A673 (cell line): ENCODE data around the gene METTL1. TPM values are rescaled to one million over a fixed set of nuclear protein-coding genes. Genes with fewer than 3 reads are reported as not detected.

Experiments
- BruUV-seq: library from RNA; stranded (reverse); fragments of 400-500 nt; replicated peaks from 2 replicates; lab custom pipeline; 2021; lab: Mats Ljungman, UMichigan
- CTCF ChIA-PET: fragments of 300-600 bp; sonication (Branson Sonifier 250); formaldehyde crosslinking; loops from one replicate; lab custom pipeline; 2022; ENCODE audit warnings: antibody characterized with exemption; lab: Charles Lee
- POLR2A ChIA-PET: fragments of 300-600 bp; sonication (Branson Sonifier 250); formaldehyde crosslinking; loops from one replicate; lab custom pipeline; 2022; ENCODE audit warnings: antibody characterized with exemption; ENCODE audit not compliant: low non-redundant PET; lab: Charles Lee
- DNase-seq: peaks from one replicate; pipeline ENCODE4 v3.0.0-alpha.2; 2015; ENCODE audit warnings: low spot score
- H3K27ac ChIP-seq: fragments of 200-600 bp; sonication (generic); 2 replicates; pipeline ENCODE4 v1.5.1; 2016; ENCODE audit warnings: mixed run types, low read depth, mild to moderate bottlenecking, mixed read lengths, antibody characterized with exemption, low read length; ENCODE audit not compliant: poor library complexity, severe bottlenecking
- H3K27me3 ChIP-seq: fragments of 200-600 bp; sonication (generic); replicated peaks from 2 replicates; pipeline ENCODE4 v1.6.1; 2017; ENCODE audit warnings: mixed run types, low read depth, mild to moderate bottlenecking, mixed read lengths, antibody characterized with exemption, low read length; ENCODE audit not compliant: insufficient read depth, poor library complexity
- H3K36me3 ChIP-seq: fragments of 200-600 bp; sonication (generic); 2 replicates; pipeline ENCODE4 v1.6.1; 2016; ENCODE audit warnings: mixed run types, mild to moderate bottlenecking, mixed read lengths, antibody characterized with exemption, low read length; ENCODE audit not compliant: insufficient read depth, poor library complexity, severe bottlenecking
- H3K4me1 ChIP-seq: fragments of 200-600 bp; sonication (generic); 2 replicates; pipeline ENCODE4 v1.6.1; 2017; ENCODE audit warnings: mixed run types, mild to moderate bottlenecking, mixed read lengths, antibody characterized with exemption, low read length; ENCODE audit not compliant: insufficient read depth, poor library complexity, severe bottlenecking
- H3K4me3 ChIP-seq: fragments of 200-600 bp; sonication (generic); 2 replicates; pipeline ENCODE4 v1.5.1; 2016; ENCODE audit warnings: low read depth, mixed run types, mild to moderate bottlenecking, mixed read lengths, low read length; ENCODE audit not compliant: poor library complexity, severe bottlenecking
- H3K9me3 ChIP-seq: fragments of 200-600 bp; sonication (generic); 2 replicates; pipeline ENCODE4 v1.6.1; 2016; ENCODE audit warnings: mixed run types, low read depth, mild to moderate bottlenecking, mixed read lengths, antibody characterized with exemption, low read length; ENCODE audit not compliant: poor library complexity, severe bottlenecking
- CTCF ChIP-seq: fragments of 300-800, 200-600 bp; sonication (generic); conservative IDR thresholded peaks from 2 replicates; pipeline ENCODE4 v1.5.1; 2017; ENCODE audit warnings: low read depth, mild to moderate bottlenecking, antibody characterized with exemption, low read length, moderate library complexity, mixed read lengths
- EZH2 ChIP-seq: fragments of 200-600 bp; sonication (generic); IDR thresholded peaks from 2 replicates; pipeline ENCODE4 v1.6.1; 2017; ENCODE audit warnings: borderline replicate concordance, low read depth, mild to moderate bottlenecking, mixed read lengths, antibody characterized with exemption, low read length; ENCODE audit not compliant: poor library complexity, severe bottlenecking
- intact Hi-C: fragments of 100-400 bp; cut with micrococcal nuclease; formaldehyde crosslinking; loops from one replicate; pipeline ENCODE4 v1.10.0; 2022; ENCODE audit not compliant: unreplicated experiment
- total RNA-seq: library from RNA; stranded (reverse); gene quantifications from 2 replicates; pipeline ENCODE4 v1.2.3, GENCODE V29; 2021

METTL1 gene
- total RNA-seq, 1 experiment from 2014 or later = 55.6 TPM

- TF ChIP-seq EZH2 = no peak
- TF ChIP-seq CTCF = no peak
- no TSS peak for BruUV-seq
Measured at GRCh38 chr12:57753756-57754337, 18.1 kb downstream of the METTL1 start.

GRCh38 chr12:57752668-57753000 is 19.3 kb downstream of the METTL1 start:
- TF ChIP-seq EZH2 (no peak), CTCF (no peak)
- POLR2A ChIA-PET = no interaction called here
- no peak for DNase-seq
- no peaks in the 10 kb centered on the region for H3K9me3 ChIP-seq
- CTCF ChIA-PET = no interaction called here
- intact Hi-C loops = no loop called here
- H3K27me3 ChIP-seq = no peaks in the 10 kb centered on the region
- H3K4me3 ChIP-seq = peak overlapping the region; percentile 87
- H3K36me3 ChIP-seq = peaks cover 29% of the 10 kb centered on the region
- no TSS peak for BruUV-seq
- H3K4me1 ChIP-seq = peaks cover 33% of the 10 kb centered on the region
- H3K27ac ChIP-seq = peak overlapping the region; percentile 12

More at GRCh38 chr12:57753756-57754337, 18.1 kb downstream of the METTL1 start:
- Histone ChIP-seq H3K27me3 (no peaks in the 10 kb centered on the region), H3K36me3 (peaks cover 25% of the 10 kb centered on the region), H3K4me3 (peak overlapping the region; percentile 60), H3K4me1 (peaks cover 33% of the 10 kb centered on the region), H3K9me3 (no peaks in the 10 kb centered on the region), H3K27ac (no peak overlapping the region)
- ChIA-PET CTCF (no interaction called here), POLR2A (no interaction called here)
- intact Hi-C loops = no loop called here
- no peak for DNase-seq

GRCh38 chr12:57751788-57752667 is 19.9 kb downstream of the METTL1 start, which contains the start of gene CDK4:
CDK4 (minus strand) TSS chr12:57752310; CDS start chr12:57751717, 593 bp downstream.
- peak within 1 kb of the TSS; percentile 87 for H3K4me3 ChIP-seq
- BruUV-seq = TSS peak; percentile 75
- ChIA-PET POLR2A (no interaction called here), CTCF (interaction anchor here (0.6 kb wide), 1 partner anchor 55 kb away, joined by 3 read pairs; no protein-coding TSS in a partner anchor)
- intact Hi-C loops = no loop called here
- peaks cover 35% of the 10 kb centered on the region for H3K36me3 ChIP-seq
- no peaks in the 10 kb centered on the region for H3K9me3 ChIP-seq
- peak within 1 kb of the TSS; percentile 93 for H3K27ac ChIP-seq
- no peak for TF ChIP-seq EZH2
- no peak for TF ChIP-seq CTCF
- peak; percentile 100 for DNase-seq
- H3K27me3 ChIP-seq = no peaks in the 10 kb centered on the region
- peaks cover 33% of the 10 kb centered on the region for H3K4me1 ChIP-seq
